Nephron progenitor cell (in vitro differentiated cells): ENCODE data around the gene RHEB.

Source experiments
- DNase-seq: peaks from one replicate; pipeline ENCODE4 v3.0.0; 2021
- H3K27ac Mint-ChIP-seq: 2 replicates; pipeline ENCODE4 v1.8.0; 2021; ENCODE audit warnings: mild to moderate bottlenecking, moderate library complexity, mixed read lengths
- H3K27me3 Mint-ChIP-seq: 2 replicates; pipeline ENCODE4 v1.8.0; 2021; ENCODE audit warnings: mild to moderate bottlenecking, low read depth, mixed read lengths; ENCODE audit not compliant: poor library complexity
- H3K36me3 Mint-ChIP-seq: 2 replicates; pipeline ENCODE4 v1.8.0; 2021; ENCODE audit warnings: low read depth, mixed read lengths
- H3K4me1 Mint-ChIP-seq: 2 replicates; pipeline ENCODE4 v1.8.0; 2021; ENCODE audit warnings: mixed read lengths
- H3K4me3 Mint-ChIP-seq: 2 replicates; pipeline ENCODE4 v1.8.0; 2021; ENCODE audit warnings: mild to moderate bottlenecking, moderate library complexity, mixed read lengths
- H3K9me3 Mint-ChIP-seq: 2 replicates; pipeline ENCODE4 v1.8.0; 2021; ENCODE audit warnings: mild to moderate bottlenecking, moderate library complexity, mixed read lengths
- CTCF ChIP-seq: fragments of 200-600 bp; sonication (generic); IDR thresholded peaks from 2 replicates; pipeline ENCODE4 v1.5.0; 2021; ENCODE audit warnings: antibody characterized with exemption

RHEB gene

GRCh38 chr7:151447312-151447711 lies 72.4 kb downstream of the RHEB start:
- peaks cover 58% of the 10 kb centered on the region for H3K4me1 Mint-ChIP-seq
- peaks cover 7% of the 10 kb centered on the region for H3K9me3 Mint-ChIP-seq
- DNase-seq = no peak
- no peaks in the 10 kb centered on the region for H3K36me3 Mint-ChIP-seq
- no peak overlapping the region for H3K27ac Mint-ChIP-seq
- no peak for TF ChIP-seq CTCF
- no peak overlapping the region for H3K4me3 Mint-ChIP-seq
- H3K27me3 Mint-ChIP-seq = peaks cover 24% of the 10 kb centered on the region

GRCh38 chr7:151446412-151446811 lies 73.3 kb downstream of the RHEB start:
- H3K4me1 Mint-ChIP-seq = peaks cover 60% of the 10 kb centered on the region
- no peak overlapping the region for H3K4me3 Mint-ChIP-seq
- no peak overlapping the region for H3K27ac Mint-ChIP-seq
- no peaks in the 10 kb centered on the region for H3K36me3 Mint-ChIP-seq
- peaks cover 7% of the 10 kb centered on the region for H3K9me3 Mint-ChIP-seq
- no peak for DNase-seq
- no peak for TF ChIP-seq CTCF
- H3K27me3 Mint-ChIP-seq = peaks cover 23% of the 10 kb centered on the region

- no peaks in the 10 kb centered on the region for H3K36me3 Mint-ChIP-seq
Measured at GRCh38 chr7:151444632-151445031, 75.1 kb downstream of the RHEB start.

GRCh38 chr7:151442776-151443496 lies 76.8 kb downstream of the RHEB start:
- Mint-ChIP-seq H3K27ac (peak overlapping the region; percentile 32), H3K9me3 (peaks cover 7% of the 10 kb centered on the region), H3K27me3 (peaks cover 22% of the 10 kb centered on the region), H3K4me1 (peaks cover 66% of the 10 kb centered on the region), H3K4me3 (peak overlapping the region; percentile 6), H3K36me3 (no peaks in the 10 kb centered on the region)
- no peak for DNase-seq
- no peak for TF ChIP-seq CTCF

More at GRCh38 chr7:151444632-151445031, 75.1 kb downstream of the RHEB start:
- no peak overlapping the region for H3K27ac Mint-ChIP-seq
- peaks cover 7% of the 10 kb centered on the region for H3K9me3 Mint-ChIP-seq
- peaks cover 64% of the 10 kb centered on the region for H3K4me1 Mint-ChIP-seq
- no peak for DNase-seq
- no peak for TF ChIP-seq CTCF
- H3K4me3 Mint-ChIP-seq = no peak overlapping the region
- peaks cover 15% of the 10 kb centered on the region for H3K27me3 Mint-ChIP-seq

GRCh38 chr7:151440799-151441445 lies 78.8 kb downstream of the RHEB start:
- H3K4me3 Mint-ChIP-seq = peak overlapping the region; percentile 76
- peaks cover 73% of the 10 kb centered on the region for H3K4me1 Mint-ChIP-seq
- no peak for DNase-seq
- no peak for TF ChIP-seq CTCF
- H3K9me3 Mint-ChIP-seq = peaks cover 7% of the 10 kb centered on the region
- H3K36me3 Mint-ChIP-seq = no peaks in the 10 kb centered on the region
- H3K27ac Mint-ChIP-seq = no peak overlapping the region
- H3K27me3 Mint-ChIP-seq = peaks cover 13% of the 10 kb centered on the region
